Heart right ventricle (tissue), 16 donors: ENCODE measurements around the gene DUOXA1. TPM values are rescaled to one million over a fixed set of nuclear protein-coding genes. Genes with fewer than 3 reads are reported as not detected.

Experiments used
- ATAC-seq, 8 donors: fragments of 200-7000 bp; cut with Tn5 transposase; one replicate each; pipeline ENCODE4 v1.9.1; 2020; ENCODE audit warnings: mild to moderate bottlenecking in 8 of 8, moderate library complexity in 8 of 8, moderate number of reproducible peaks in 1 of 8
- DNase-seq, 2 donors: peaks; one replicate each; pipeline ENCODE4 v3.0.0-alpha.2; 2020
- H3K27ac ChIP-seq, 10 donors: fragments of 200-600 bp; sonication (generic) in 2 of 10; one replicate each; pipeline versions ENCODE4 v1.5.0 to v1.8.0; 2020 to 2022; ENCODE audit warnings: mild to moderate bottlenecking in 3 of 10
- H3K27me3 ChIP-seq, 7 donors: fragments of 200-600 bp; one replicate each; pipeline ENCODE4 v1.8.0; 2021 to 2022; ENCODE audit warnings: mild to moderate bottlenecking in 2 of 7
- H3K36me3 ChIP-seq, 9 donors: fragments of 200-600 bp; sonication (generic) in 1 of 9; one replicate each; pipeline versions ENCODE4 v1.5.0 to v1.8.0; 2020 to 2022; ENCODE audit warnings: mild to moderate bottlenecking in 2 of 9
- H3K4me1 ChIP-seq, 9 donors: fragments of 200-600 bp; sonication (generic) in 1 of 9; one replicate each; pipeline versions ENCODE4 v1.5.0 to v1.8.0; 2020 to 2022; ENCODE audit warnings: mild to moderate bottlenecking in 4 of 9
- H3K4me3 ChIP-seq, 10 donors: fragments of 200-600 bp; sonication (generic) in 2 of 10; one replicate each; pipeline versions ENCODE4 v1.5.0 to v1.8.0; 2020 to 2022; ENCODE audit warnings: mild to moderate bottlenecking in 7 of 10, moderate library complexity in 2 of 10
- H3K9me3 ChIP-seq, 11 donors: fragments of 200-600 bp in 10 of 11; sonication (generic) in 2 of 11; one replicate each; pipeline versions ENCODE4 v1.5.0 to v1.8.0; 2013 to 2022; ENCODE audit warnings: mild to moderate bottlenecking in 2 of 11, control low read depth in 1 of 11, moderate library complexity in 1 of 11
- CTCF ChIP-seq, 9 donors: fragments of 200-600 bp; sonication (generic) in 2 of 9; IDR thresholded peaks; one replicate each; pipeline versions ENCODE4 v1.5.0 to v1.8.0; 2021 to 2022; ENCODE audit warnings: antibody characterized with exemption in 9 of 9, mild to moderate bottlenecking in 5 of 9, moderate library complexity in 1 of 9
- WGBS, 2 donors: extraction: QIAGEN DNeasy Blood & Tissue Kit; methylation state at CpG; one replicate each; pipeline ENCODE4 v1.1.7; 2013; ENCODE audit warnings: inconsistent platforms in 1 of 2; 5-methylcytosine and 5-hydroxymethylcytosine counted together
- intact Hi-C, 10 donors: fragments of 100-400 bp; cut with DNase I; formaldehyde crosslinking; loops; one replicate each; pipeline versions ENCODE4 v1.11.1 to v1.14.2; 2022
- polyA plus RNA-seq, 2 donors: library from polyadenylated mRNA; stranded (reverse); fragments of 200-250 nt; gene quantifications; one replicate each; pipeline ENCODE4 v1.2.3, GENCODE V29; 2013
- total RNA-seq, 10 donors: library from RNA; stranded (reverse); fragmentation: NEBNext Ultra II Directional in 3 of 10; extraction: Animal tissue kit (Norgen Biotek cat#: 25700) in 3 of 10; gene quantifications; one replicate each; pipeline versions ENCODE4 v1.2.1 to v1.2.4, GENCODE V29; 2021 to 2023
- donor health status: Arrhythmogenic right ventricular cardiomyopathy.
- donor health status: ischemic (EF 13 %, LVEDD 7.1; RV severe dilation, severe dysfunction).
- donor health status: healthy with polysubstance abuse.
- donor health status: DM: no; HTN: yes; CAD: no.
- donor health status: DM: no; HTN: no; CAD: no.
- donor health status: ischemic (EF 25% LVEDD 6.9; RV normal size, moderate dysfunction).
- donor health status: ischemic (EF 25% LVEDD 5.7; RV mildly dilated, moderate dysfunction).
- donor health status: healthy.
- donor health status: DM: yes; HTN: yes; CAD: no.
- donor health status: Ischemic cardiomyopathy.
- donor health status: ischemic (EF 35%, LVEDD 5.7; RV mildly dilated, moderate dysfunction).
- donor health status: nonischemic (EF 11% LVEDD 7.7; RV severe dilation, severe dysfunction).
- donor health status: DM: yes; HTN: yes; CAD: no.
- donor health status: PGD.
- donor health status: ischemic (EF 29% LVEDD 5.4; RV normal size, mild dysfunction).
- donor health status: nonischemic (EF 23%, LVEDD 6.1; RV moderate dilation, normal function).

The DUOXA1 gene
- total and polyA plus RNA-seq, 12 donors: 0.11 to 1.3 (median 0.47) TPM; not detected in 1

GRCh38 chr15:45116482-45117307, 13.0 kb downstream of the DUOXA1 start:
- H3K4me3 ChIP-seq: peak overlapping the region in 4 of 10 donors; percentile 3 to 16 (median 9)
- no peaks in the 10 kb centered on the region for H3K36me3 ChIP-seq
- TF ChIP-seq CTCF (IDR thresholded peaks at IDR 0.05): no peak
- DNase-seq (no peak), ATAC-seq (peak in 4 of 8 donors; percentile 8 to 16 (median 13))
- intact Hi-C loops: loop anchor here in 4 of 10 donors (5.0 to 10.0 kb wide), 4 partner anchors 72 to 149 kb away; no protein-coding TSS in a partner anchor
- H3K9me3 ChIP-seq: no peaks in the 10 kb centered on the region
- 12 to 14% methylated on average over 65 of the region's 65 CpGs for WGBS, 2 donors
- no peak overlapping the region for H3K27ac ChIP-seq
- H3K27me3 ChIP-seq: peaks cover 34 to 99% (median 86%) of the 10 kb centered on the region in 7 donors
- peaks cover 8 to 45% (median 22%) of the 10 kb centered on the region in 9 donors for H3K4me1 ChIP-seq

- no peak for TF ChIP-seq CTCF (IDR thresholded peaks at IDR 0.05)
- Histone ChIP-seq H3K27ac (no peak overlapping the region), H3K9me3 (no peaks in the 10 kb centered on the region), H3K4me1 (peaks cover 8 to 45% (median 22%) of the 10 kb centered on the region in 9 donors), H3K36me3 (no peaks in the 10 kb centered on the region), H3K27me3 (peaks cover 39 to 97% (median 85%) of the 10 kb centered on the region in 7 donors), H3K4me3 (no peak overlapping the region)
- DNase-seq (no peak), ATAC-seq (no peak)
- intact Hi-C loops: loop anchor here in 4 of 10 donors (5.0 to 10.0 kb wide), 4 partner anchors 71 to 149 kb away; no protein-coding TSS in a partner anchor
- 35 to 37% methylated on average over 19 of the region's 19 CpGs for WGBS, 2 donors
Observed at GRCh38 chr15:45116006-45116481, 13.6 kb downstream of the DUOXA1 start.

GRCh38 chr15:45115312-45115820, 14.3 kb downstream of the DUOXA1 start:
- intact Hi-C loops: loop anchor here in 4 of 10 donors (5.0 to 10.0 kb wide), 4 partner anchors 71 to 148 kb away; no protein-coding TSS in a partner anchor
- TF ChIP-seq CTCF (IDR thresholded peaks at IDR 0.05): no peak
- no peak for DNase-seq
- no peaks in the 10 kb centered on the region for H3K9me3 ChIP-seq
- H3K36me3 ChIP-seq: no peaks in the 10 kb centered on the region
- no peak overlapping the region for H3K4me3 ChIP-seq
- peaks cover 39 to 95% (median 84%) of the 10 kb centered on the region in 7 donors for H3K27me3 ChIP-seq
- H3K4me1 ChIP-seq: peaks cover 8 to 45% (median 22%) of the 10 kb centered on the region in 9 donors
- H3K27ac ChIP-seq: no peak overlapping the region
- 57 to 67% methylated on average over 7 of the region's 7 CpGs for WGBS, 2 donors
- no peak for ATAC-seq

DNA sequence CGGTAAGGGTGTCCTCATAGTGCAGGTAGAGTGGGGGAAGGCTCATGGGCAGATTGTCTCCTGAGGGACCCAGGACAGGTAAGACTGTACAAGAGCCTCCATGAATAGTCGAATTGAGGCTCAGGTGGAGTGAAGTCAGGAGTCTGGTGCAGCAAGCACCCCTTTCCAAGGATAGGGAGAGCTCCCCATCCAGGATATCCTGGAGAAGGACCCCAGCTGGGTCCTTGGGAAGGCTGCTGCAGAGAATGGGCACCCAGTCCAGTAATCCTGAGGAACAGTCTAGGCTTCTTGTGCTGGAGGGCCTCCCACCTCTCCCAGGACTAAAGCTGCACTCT, 15.0 kb downstream of the DUOXA1 start:
- TF ChIP-seq CTCF (IDR thresholded peaks at IDR 0.05): no peak
- no peak overlapping the region for H3K4me3 ChIP-seq
- DNase-seq (no peak), ATAC-seq (no peak)
- H3K4me1 ChIP-seq: peaks cover 8 to 45% (median 22%) of the 10 kb centered on the region in 9 donors
- no peaks in the 10 kb centered on the region for H3K9me3 ChIP-seq
- H3K27me3 ChIP-seq: peaks cover 39 to 95% (median 85%) of the 10 kb centered on the region in 7 donors
- no peak overlapping the region for H3K27ac ChIP-seq
- intact Hi-C loops: loop anchor here in 4 of 10 donors (5.0 to 10.0 kb wide), 4 partner anchors 70 to 147 kb away; no protein-coding TSS in a partner anchor
- H3K36me3 ChIP-seq: no peaks in the 10 kb centered on the region
- WGBS, 2 donors: 8 to 12% methylated on average over 2 of the region's 2 CpGs
